ENCODE results near the gene USP37. TPM values are rescaled to one million over a fixed set of nuclear protein-coding genes. Genes with fewer than 3 reads are reported as not detected.

The USP37 gene
- total and polyA plus RNA-seq, 2 of the 4 experiments (the other 2 are of a cell fraction): 1.6 to 6.5 TPM

- dilution Hi-C loops (cut with HindIII; ENCODE audit: low sequenced_read_pairs, unreplicated experiment): no loop called here
- Histone ChIP-seq H4K5ac (ENCODE audit: low read depth, low read length) (no peak overlapping the region), H3K56ac (ENCODE audit: extremely low read depth, insufficient read depth, low read length) (no peak overlapping the region), H2BK5ac (ENCODE audit: low read depth, low read length, poor library complexity, severe bottlenecking) (no peak overlapping the region), H3K79me1 (ENCODE audit: low read depth in 1 of 2, low read length in 2 of 2) (no peaks in the 10 kb centered on the region), H2BK20ac (ENCODE audit: low read depth, low read length) (no peak overlapping the region), H4K8ac (ENCODE audit: low read depth in 2 of 2, low read length in 2 of 2) (no peak overlapping the region), H3K27ac (ENCODE audit: insufficient read depth, low read length) (no peak overlapping the region), H2AK5ac (ENCODE audit: low read depth, low read length) (no peak overlapping the region), H3K4ac (ENCODE audit: low read depth, low read length) (no peak overlapping the region), H2AK9ac (replicated peaks; ENCODE audit: low read depth, low read length, poor library complexity) (no peak overlapping the region), H4K91ac (ENCODE audit: insufficient read depth, low read depth, low read length) (no peak overlapping the region), H3K4me3 (ENCODE audit: insufficient read depth, low read depth, low read length) (no peak overlapping the region), H3K4me2 (ENCODE audit: low read depth, low read length) (no peak overlapping the region), H3K18ac (ENCODE audit: low read depth, low read length) (no peak overlapping the region), H3K9me3 (ENCODE audit: control insufficient read depth, insufficient read depth, low read length) (no peaks in the 10 kb centered on the region), H3K9me1 (ENCODE audit: insufficient read depth, low read length) (no peaks in the 10 kb centered on the region), H3K4me1 (ENCODE audit: control insufficient read depth, insufficient read depth, low read length) (no peaks in the 10 kb centered on the region), H3K27me3 (ENCODE audit: control insufficient read depth, insufficient read depth, low read length) (no peaks in the 10 kb centered on the region), H3K9ac (ENCODE audit: low read depth, low read length) (no peak overlapping the region), H3K14ac (replicated peaks; ENCODE audit: low read depth, low read length) (no peak overlapping the region), H2BK120ac (ENCODE audit: low read depth, low read length) (no peak overlapping the region), H2AFZ (replicated peaks; ENCODE audit: low read length, poor library complexity) (no peak overlapping the region), H3K36me3 (ENCODE audit: control insufficient read depth, insufficient read depth, low read length) (peaks cover 12% of the 10 kb centered on the region), H2BK15ac (ENCODE audit: low read depth, low read length) (no peak overlapping the region), H3K23ac (ENCODE audit: low read depth, low read length) (no peak overlapping the region), H4K20me1 (ENCODE audit: insufficient read depth, low read length) (no peaks in the 10 kb centered on the region)
- no peak for ATAC-seq (ENCODE audit: low read depth)
- intact Hi-C loops (cut with micrococcal nuclease): no loop called here
- POLR2A ChIA-PET (ENCODE audit: unreplicated experiment): no interaction called here
- TF ChIP-seq MAFK (IDR thresholded peaks at IDR 0.05; ENCODE audit: low read depth, low read length) (0 out of 2 replicates have a peak, but pooled peaks have one; percentile 22), RCOR1 (IDR thresholded peaks at IDR 0.05; ENCODE audit: insufficient replicate concordance, low read length) (no peak)
- in situ Hi-C loops (cut with MboI; ENCODE audit: low sequenced_read_pairs): no loop called here
- no peak for DNase-seq
- CTCF ChIA-PET: interaction anchor here (0.5 kb wide), 1 partner anchor 65 kb away, joined by 3 read pairs; no protein-coding TSS in a partner anchor
- BruUV-seq (replicated peaks): no TSS peak
- no CpG with 5 or more reads among the region's 3 CpGs for WGBS, 2 experiments (ENCODE audit: extremely low coverage in 2 of 2, insufficient read length in 1 of 2)
Observed at GRCh38 chr2:218456849-218457248, 111.3 kb downstream of the USP37 start.

Measured in IMR-90 (cell line).